GM18951 (cell line): Measurements from ENCODE around the gene PTCRA.

Source experiments
- POLR2A ChIP-seq: IDR thresholded peaks from 4 replicates; pipeline ENCODE4 v1.6.1; 2011; ENCODE audit warnings: mild to moderate bottlenecking; ENCODE audit not compliant: insufficient read length, insufficient read depth; ENCODE audit errors: extremely low read depth
- in situ Hi-C: fragments of 300-500 bp; cut with MboI; formaldehyde crosslinking; loops from one replicate; pipeline ENCODE4 v1.12.0; 2022; ENCODE audit warnings: low sequenced_read_pairs, mixed read lengths, inconsistent platforms; ENCODE audit not compliant: unreplicated experiment

Gene PTCRA

DNA sequence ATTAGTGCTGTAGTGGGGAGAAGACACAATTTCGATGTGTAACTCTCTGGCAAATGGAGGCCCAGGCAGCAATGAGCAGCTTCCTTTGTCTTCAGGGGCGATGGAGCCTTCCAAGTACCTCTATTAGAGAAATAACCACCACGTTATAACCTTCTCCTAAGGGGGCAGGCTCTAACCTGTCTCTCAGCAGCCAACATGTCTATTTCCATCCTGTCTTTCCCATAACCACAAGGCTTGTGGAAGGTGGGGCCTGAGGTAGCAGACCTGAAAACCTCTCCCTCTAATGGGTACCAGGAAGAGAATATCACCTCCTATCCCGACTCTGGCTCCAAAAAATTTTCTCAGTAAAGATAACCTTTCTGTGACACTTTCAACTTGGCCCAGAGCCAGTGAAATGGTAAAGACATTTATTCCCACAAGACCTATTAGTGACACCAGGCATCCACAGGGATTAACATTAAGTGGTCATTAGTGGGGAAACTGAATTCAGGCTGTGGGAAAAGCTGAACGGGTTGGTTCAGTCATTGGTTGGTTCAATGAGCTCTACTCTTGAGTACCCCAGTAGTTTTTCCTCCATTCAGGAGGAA, 59.2 kb downstream of the PTCRA start:
- in situ Hi-C loops, result no loop called here
- no peak for TF ChIP-seq POLR2A
